ENCODE results near the gene MVK. TPM values are rescaled to one million over a fixed set of nuclear protein-coding genes. Genes with fewer than 3 reads are reported as not detected.

The MVK gene
- total and polyA plus RNA-seq, 2 donors (not counting 1 experiment from before 2014, with no cell fraction given) = 18.8 to 22.1 TPM

GRCh38 chr12:109639151-109639872 lies 65.7 kb downstream of the MVK start:
- Histone ChIP-seq H3K27ac (ENCODE audit: insufficient read depth, low read length) (no peak overlapping the region), H3K9ac (ENCODE audit: insufficient read depth, low read length) (no peak overlapping the region), H3K4me1 (ENCODE audit: control insufficient read depth, extremely low read depth, insufficient read depth, low read length) (no peaks in the 10 kb centered on the region), H4K20me1 (ENCODE audit: control insufficient read depth, extremely low read depth, insufficient read depth, low read length) (no peaks in the 10 kb centered on the region), H3K36me3 (ENCODE audit: control insufficient read depth, insufficient read depth, low read length) (no peaks in the 10 kb centered on the region), H2AFZ (ENCODE audit: low read length) (no peak overlapping the region), H3K4me3 (replicated peaks in 1 of 4; ENCODE audit: control extremely low read depth in 1 of 4, insufficient read depth in 1 of 4, low read depth in 3 of 4, low read length in 4 of 4) (no peak overlapping the region), H3K9me3 (ENCODE audit: control insufficient read depth, insufficient read depth, low read depth, low read length) (no peaks in the 10 kb centered on the region), H3K4me2 (ENCODE audit: extremely low read depth, insufficient read depth, low read length) (no peak overlapping the region), H3K27me3 (ENCODE audit: control insufficient read depth, insufficient read depth, low read length) (no peaks in the 10 kb centered on the region), H3K79me2 (ENCODE audit: control insufficient read depth, insufficient read depth, low read length) (no peaks in the 10 kb centered on the region)
- no peak for TF ChIP-seq CTCF (conservative IDR thresholded peaks at IDR 0.05 in 1 of 2, IDR thresholded peaks at IDR 0.05 in 1 of 2; ENCODE audit: low read depth in 1 of 2, low read length in 2 of 2)
- TF ChIP-seq EZH2 (IDR thresholded peaks at IDR 0.05; ENCODE audit: low read length, missing control alignments) = no peak
- no peak for DNase-seq (ENCODE audit: low read depth in 2 of 2)

GRCh38 chr12:109640961-109641360 lies 67.4 kb downstream of the MVK start:
- Histone ChIP-seq H3K4me1 (ENCODE audit: control insufficient read depth, extremely low read depth, insufficient read depth, low read length) (no peaks in the 10 kb centered on the region), H3K27me3 (ENCODE audit: control insufficient read depth, insufficient read depth, low read length) (peaks cover 2% of the 10 kb centered on the region), H3K79me2 (ENCODE audit: control insufficient read depth, insufficient read depth, low read length) (no peaks in the 10 kb centered on the region), H4K20me1 (ENCODE audit: control insufficient read depth, extremely low read depth, insufficient read depth, low read length) (no peaks in the 10 kb centered on the region), H3K27ac (ENCODE audit: insufficient read depth, low read length) (no peak overlapping the region), H3K36me3 (ENCODE audit: control insufficient read depth, insufficient read depth, low read length) (no peaks in the 10 kb centered on the region), H3K4me3 (replicated peaks in 1 of 4; ENCODE audit: control extremely low read depth in 1 of 4, insufficient read depth in 1 of 4, low read depth in 3 of 4, low read length in 4 of 4) (no peak overlapping the region), H2AFZ (ENCODE audit: low read length) (no peak overlapping the region), H3K9me3 (ENCODE audit: control insufficient read depth, insufficient read depth, low read depth, low read length) (no peaks in the 10 kb centered on the region), H3K4me2 (ENCODE audit: extremely low read depth, insufficient read depth, low read length) (no peak overlapping the region), H3K9ac (ENCODE audit: insufficient read depth, low read length) (no peak overlapping the region)
- no peak for DNase-seq (ENCODE audit: low read depth in 2 of 2)
- TF ChIP-seq CTCF (conservative IDR thresholded peaks at IDR 0.05 in 1 of 2, IDR thresholded peaks at IDR 0.05 in 1 of 2; ENCODE audit: low read depth in 1 of 2, low read length in 2 of 2) (no peak), EZH2 (IDR thresholded peaks at IDR 0.05; ENCODE audit: low read length, missing control alignments) (no peak)

GRCh38 chr12:109641422-109641821 lies 67.8 kb downstream of the MVK start:
- Histone ChIP-seq H3K9me3 (ENCODE audit: control insufficient read depth, insufficient read depth, low read depth, low read length) (no peaks in the 10 kb centered on the region), H3K27me3 (ENCODE audit: control insufficient read depth, insufficient read depth, low read length) (peaks cover 5% of the 10 kb centered on the region), H3K4me1 (ENCODE audit: control insufficient read depth, extremely low read depth, insufficient read depth, low read length) (no peaks in the 10 kb centered on the region), H3K9ac (ENCODE audit: insufficient read depth, low read length) (no peak overlapping the region), H3K4me3 (replicated peaks in 1 of 4; ENCODE audit: control extremely low read depth in 1 of 4, insufficient read depth in 1 of 4, low read depth in 3 of 4, low read length in 4 of 4) (no peak overlapping the region), H3K27ac (ENCODE audit: insufficient read depth, low read length) (no peak overlapping the region), H4K20me1 (ENCODE audit: control insufficient read depth, extremely low read depth, insufficient read depth, low read length) (no peaks in the 10 kb centered on the region), H3K79me2 (ENCODE audit: control insufficient read depth, insufficient read depth, low read length) (no peaks in the 10 kb centered on the region), H2AFZ (ENCODE audit: low read length) (no peak overlapping the region), H3K36me3 (ENCODE audit: control insufficient read depth, insufficient read depth, low read length) (no peaks in the 10 kb centered on the region), H3K4me2 (ENCODE audit: extremely low read depth, insufficient read depth, low read length) (no peak overlapping the region)
- TF ChIP-seq CTCF (conservative IDR thresholded peaks at IDR 0.05 in 1 of 2, IDR thresholded peaks at IDR 0.05 in 1 of 2; ENCODE audit: low read depth in 1 of 2, low read length in 2 of 2) = no peak
- no peak for TF ChIP-seq EZH2 (IDR thresholded peaks at IDR 0.05; ENCODE audit: low read length, missing control alignments)
- DNase-seq (ENCODE audit: low read depth in 2 of 2) = no peak

All from fibroblast of lung (primary cell).